GM19240 (cell line): ENCODE measurements around the gene SMOC2.

Experiments used
- DNase-seq: peaks from one replicate; pipeline ENCODE4 v3.0.0; 2011; ENCODE audit warnings: low spot score; ENCODE audit not compliant: insufficient read length

Gene SMOC2

DNA sequence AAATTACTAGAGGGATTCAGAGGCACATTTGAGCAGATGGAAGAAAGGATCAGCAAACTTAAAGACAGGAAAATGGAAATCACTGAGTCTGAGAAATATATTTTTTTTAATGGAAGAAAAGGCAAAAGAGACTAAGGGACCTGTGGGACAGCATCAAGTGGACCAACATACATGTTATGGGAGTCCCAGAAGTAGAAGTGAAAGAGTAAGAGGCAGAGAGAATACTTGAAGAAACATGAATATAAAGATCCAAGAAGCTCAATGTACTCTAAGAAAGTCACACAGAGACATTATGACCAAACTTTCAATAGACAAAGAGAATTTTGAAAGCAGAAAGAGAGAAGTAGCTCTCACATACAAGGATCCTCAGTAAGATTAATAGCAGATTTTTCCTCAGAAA is 39.5 kb downstream of the SMOC2 start:
- DNase-seq: no peak

DNA sequence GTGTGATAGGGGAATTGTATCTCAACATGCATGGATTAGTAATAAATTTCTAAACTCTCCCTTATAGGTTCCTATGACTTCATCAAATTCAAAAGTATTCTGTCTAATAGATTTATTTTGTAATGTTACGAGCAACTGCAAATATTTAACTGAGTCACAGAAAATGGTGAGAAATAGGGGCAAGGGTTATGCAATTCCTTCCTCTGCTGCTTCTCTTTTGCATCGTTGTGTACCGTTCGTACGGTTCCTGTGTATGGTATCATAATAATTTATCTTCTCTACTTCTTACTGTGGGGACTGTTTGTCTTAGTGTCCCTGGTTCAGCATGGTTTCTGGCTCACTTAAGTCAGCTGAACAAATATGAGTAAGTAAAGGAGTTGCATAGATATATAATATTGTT is 44.8 kb downstream of the SMOC2 start:
- no peak for DNase-seq

DNA sequence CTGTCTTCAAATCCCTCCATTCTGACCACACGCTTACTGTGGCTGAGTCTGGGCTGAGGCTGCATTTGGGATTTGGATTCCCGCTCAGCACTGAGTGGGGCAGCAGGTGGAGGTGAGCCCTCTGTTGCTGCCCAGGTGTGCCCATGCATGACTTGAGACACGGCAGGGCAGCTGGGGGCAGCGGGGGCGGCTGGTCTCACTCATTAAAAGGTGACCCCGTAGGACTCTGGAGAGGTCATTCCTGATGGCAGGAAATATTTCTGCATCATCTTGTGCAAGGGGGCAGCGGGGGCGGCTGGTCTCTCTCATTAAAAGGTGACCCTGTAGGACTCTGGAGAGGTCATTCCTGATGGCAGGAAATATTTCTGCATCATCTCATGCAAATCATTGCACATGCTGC is 49.8 kb downstream of the SMOC2 start:
- no peak for DNase-seq

DNA sequence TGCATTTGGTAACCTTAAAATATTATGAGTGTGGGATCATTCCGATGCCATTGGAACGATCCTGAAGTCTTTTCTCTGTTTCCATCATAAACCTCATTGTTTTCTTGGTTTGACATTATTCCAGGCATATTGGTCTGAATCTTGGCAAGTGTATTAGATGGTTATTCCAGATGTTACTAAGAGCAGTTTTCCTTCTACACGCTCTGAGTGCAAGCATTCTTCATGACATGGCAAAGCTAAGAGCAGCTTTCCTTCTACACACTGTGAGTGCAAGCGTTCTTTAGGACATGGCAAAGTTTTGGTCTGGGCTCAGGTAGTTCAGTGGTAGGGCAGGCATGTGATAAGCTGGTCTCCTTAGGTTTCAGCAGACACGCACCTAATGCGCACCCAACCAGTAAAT is 53.0 kb downstream of the SMOC2 start:
- no peak for DNase-seq

DNA sequence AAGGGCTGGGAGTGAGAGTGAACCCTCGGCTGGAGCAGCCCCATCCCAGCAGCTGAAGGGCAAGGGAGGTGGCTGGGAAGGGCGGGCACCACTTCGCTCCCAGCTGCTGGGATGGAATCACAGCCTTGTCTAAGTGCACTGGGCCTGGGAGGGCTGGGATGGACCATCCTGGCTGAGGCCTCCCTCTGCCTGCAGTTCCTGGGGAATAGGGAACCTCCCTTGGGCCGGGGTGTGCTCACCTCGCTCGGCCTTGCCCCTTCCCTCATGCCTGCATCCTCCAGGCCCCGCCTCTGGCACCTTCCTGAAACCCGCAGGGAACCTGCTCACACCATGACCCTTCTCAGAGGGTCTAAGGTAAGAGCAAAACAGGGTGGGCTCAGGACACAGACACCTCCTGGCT is 53.7 kb downstream of the SMOC2 start:
- DNase-seq: no peak

DNA sequence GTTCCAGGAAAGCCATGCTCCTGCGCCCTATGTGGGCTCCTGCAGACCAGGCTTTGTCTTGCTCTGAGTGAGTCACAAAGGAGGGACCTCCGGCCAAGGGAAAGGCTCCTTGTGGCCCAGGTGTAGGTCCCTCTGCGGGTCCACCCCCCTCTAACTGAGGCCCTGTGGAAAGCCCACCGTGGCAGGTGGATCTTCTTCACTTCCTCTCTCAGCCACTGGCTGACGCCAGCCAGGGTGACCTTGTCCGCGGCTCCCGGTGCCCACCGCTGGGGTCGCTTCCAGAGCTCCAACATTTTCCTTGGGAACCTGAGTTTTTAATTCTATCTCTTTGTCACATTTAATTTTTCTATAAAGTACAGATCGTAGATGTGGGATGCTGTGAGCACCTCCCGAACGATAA is 54.1 kb downstream of the SMOC2 start:
- DNase-seq: no peak

DNA sequence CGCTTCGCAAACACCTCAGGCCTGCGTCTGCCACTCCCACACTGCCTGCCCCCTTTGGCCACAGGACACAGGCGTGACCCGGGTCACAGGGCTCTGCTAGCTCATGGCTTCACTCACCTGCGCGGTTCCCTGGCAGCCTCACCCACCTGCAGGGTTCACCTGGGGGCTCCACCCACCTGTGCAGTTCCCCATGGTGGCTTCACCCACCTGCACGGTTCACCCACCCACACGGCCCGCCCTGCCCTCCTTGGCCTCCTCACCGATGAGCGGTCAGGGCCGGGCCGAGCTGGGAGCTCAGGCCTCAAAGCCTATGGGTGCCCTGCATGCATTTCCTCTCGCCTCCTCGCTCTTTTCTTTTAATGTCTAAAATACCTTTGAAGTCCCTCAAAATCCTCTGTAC is 54.7 kb downstream of the SMOC2 start:
- DNase-seq: no peak

DNA sequence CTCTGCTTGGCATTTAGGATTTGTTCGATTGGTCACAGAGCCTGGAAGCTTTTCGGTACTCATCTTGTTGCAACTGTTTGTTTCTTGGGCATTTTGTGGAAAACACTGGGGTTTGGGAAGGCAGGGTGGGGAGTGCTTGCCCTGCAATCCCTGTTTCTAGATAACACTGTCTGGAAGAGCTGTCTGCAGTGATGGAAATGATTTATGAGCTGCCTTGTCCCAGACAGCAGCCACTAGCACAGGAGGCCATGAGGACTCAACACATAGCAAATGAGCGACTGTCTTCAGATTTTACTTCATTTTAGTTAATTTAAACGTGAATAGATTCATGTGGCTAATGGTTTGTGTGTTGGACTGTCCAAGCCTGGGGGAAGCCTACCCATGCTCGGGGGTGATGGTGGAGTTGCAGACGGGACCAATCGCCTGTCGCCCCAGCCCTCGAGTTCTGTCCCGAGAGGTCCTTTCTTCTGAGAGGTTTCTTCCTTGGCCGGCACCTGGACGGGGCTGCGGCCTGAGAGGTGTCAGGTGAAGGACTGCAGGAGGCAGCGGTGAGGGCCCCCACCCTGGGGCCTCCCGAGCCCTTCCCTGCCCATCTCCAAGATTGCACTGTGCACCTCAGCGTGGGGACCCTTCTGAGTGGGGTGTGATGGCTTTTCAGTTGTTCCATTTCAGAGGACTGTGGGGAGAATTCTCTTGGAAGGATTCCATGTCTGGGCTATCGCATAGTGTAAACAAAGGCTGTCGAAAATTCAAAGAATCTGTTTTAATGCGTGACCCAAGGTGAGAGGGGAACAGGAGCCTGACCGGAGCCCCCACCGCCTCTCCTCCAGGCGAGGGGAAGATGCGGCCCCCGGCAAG is 55.4 kb downstream of the SMOC2 start:
- no peak for DNase-seq

DNA sequence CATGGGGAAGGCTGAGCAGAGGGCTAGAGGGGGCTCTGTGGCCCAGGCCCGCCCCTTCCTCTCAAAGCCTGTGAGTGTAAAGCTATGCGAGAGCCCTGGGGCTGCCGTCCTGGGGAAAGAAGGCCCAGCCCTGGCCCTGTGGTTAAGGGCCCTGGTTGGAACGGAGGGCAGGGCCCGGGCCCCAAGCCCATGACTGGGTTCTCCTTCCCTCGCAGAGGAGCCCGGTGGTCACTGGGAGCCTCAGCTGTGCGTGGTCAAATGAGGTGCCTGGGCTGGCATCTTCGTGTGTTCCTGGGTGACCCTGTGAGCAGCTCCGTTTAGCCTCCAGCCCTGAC is 56.0 kb downstream of the SMOC2 start:
- no peak for DNase-seq

DNA sequence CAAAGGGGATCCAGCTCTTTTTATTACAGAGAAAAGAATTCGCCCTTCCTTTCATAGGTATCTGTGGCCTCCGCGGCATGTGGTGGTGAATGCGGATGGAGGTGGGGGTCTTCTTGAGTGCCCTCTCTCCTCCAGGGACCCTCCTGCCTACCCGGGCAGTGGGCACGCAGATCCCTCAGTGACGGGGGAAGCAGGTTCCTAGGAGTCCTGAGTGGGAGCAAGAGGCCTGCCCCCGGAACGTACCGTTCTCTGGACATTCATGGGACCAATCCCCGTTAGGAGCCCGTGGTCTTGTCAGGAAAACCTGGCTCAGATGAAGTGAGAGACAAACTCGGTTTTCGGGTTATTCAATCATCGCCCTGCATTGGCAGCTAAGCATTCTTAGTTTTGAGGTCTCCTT is 56.4 kb downstream of the SMOC2 start:
- no peak for DNase-seq

DNA sequence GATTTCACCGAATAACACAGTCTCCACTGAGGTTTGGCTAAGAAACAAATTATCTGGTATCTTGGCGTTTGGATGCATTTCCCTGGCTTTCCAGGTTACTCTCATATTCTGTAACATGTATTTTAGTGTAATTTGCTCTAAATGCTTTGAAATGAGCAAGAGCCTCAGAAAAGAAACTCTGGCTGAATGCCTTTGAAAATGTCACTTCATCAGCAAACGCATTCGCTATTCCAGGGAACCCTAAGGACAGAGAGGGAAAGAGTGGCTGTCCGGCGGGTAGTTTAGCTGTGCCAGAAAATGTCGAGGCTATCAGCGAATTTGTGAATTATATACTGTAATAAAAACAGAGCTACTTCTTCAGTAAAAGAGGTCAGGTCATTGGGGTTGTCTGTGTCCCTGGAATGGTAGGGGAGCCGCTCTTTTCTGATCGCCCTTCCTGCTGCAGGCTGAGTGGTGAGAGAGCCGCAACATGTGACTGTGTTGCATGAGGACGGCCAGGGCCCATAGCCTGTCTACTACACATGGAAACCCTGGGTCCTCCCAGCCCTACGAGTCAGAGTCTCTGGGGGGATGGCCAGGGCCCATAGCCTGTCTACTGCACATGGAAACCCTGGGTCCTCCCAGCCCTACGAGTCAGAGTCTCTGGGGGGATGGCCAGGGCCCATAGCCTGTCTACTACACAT is 57.3 kb downstream of the SMOC2 start:
- no peak for DNase-seq

DNA sequence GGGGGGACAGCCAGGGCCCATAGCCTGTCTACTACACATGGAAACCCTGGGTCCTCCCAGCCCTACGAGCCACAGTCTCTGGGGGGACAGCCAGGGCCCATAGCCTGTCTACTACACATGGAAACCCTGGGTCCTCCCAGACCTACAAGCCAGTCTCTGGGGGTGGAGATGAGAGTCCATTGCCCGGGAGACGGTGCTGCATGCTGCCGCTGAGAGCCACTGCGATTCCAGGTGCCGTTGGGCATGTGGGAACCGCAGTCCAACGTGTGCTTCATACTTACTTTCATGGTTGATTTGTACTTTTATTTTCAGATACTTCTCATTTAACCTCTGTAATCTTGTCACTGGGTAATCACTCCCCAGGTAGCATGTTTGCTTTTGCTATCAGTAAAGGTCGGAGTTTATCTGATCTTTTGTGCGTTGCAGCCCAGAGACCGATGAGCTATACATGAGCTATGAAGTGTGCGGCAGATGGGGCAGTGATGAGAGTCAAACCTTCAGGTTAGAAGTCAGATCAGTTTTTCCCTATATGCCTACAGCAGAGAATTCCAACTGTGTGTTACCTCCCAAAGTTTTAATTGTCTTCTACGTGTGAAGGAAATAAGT is 58.2 kb downstream of the SMOC2 start:
- no peak for DNase-seq

DNA sequence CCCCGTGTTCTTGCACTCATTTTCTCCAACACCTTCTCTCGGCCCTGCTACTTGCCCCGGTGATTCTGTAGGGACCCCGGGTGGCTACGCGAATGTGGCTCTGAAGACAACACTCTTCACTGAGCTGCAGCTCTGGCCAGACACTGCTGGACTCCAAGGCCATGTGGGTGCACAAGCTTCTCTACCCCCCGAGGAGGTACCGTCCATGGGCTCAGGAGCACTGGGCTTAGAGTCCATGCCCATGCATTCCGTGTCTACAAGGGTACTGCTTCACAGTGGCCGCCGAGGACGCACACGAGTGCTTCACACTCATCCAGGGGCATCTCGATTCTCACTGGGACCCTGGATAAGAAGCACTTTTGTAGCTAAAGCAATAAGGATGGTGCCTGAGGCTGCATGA is 59.5 kb downstream of the SMOC2 start:
- no peak for DNase-seq

DNA sequence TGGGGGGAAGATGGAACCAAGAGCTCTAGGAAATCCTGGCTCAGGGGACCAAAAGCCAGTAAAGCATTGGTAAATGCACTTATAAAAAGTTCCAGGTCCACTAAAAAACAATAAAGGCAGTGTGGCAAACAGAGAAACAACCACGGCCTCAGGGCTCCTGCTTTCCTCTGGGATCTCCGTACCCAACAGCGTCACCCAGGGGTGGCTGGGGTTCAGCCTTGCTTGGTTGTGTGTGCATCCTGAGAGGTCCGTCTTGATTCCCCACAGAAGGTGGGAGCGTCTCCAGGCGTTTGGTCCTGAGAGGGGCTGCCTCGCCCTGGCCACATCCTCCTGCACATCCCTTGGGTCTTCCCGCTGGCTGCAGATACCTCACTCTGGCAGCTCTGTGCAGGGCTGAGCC is 60.6 kb downstream of the SMOC2 start:
- DNase-seq: no peak

DNA sequence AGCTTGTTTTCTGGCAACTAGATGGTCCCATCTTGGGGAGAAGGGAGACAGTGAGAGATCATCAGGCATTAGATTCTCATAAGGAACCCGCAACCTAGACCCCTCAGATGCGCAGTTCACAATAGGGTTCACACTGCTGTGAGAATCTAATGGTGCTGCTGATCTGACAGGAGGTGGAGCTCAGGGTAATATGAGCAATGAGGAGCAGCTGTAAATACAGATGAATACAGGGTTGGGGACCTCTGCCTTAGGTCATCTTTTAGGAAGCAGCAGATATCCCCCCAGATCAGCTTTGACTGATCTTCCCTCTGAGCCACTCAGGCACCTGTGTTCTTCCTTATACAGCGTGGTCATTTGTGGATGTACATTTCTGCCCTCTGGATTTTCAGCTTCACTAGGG is 63.4 kb downstream of the SMOC2 start:
- no peak for DNase-seq

DNA sequence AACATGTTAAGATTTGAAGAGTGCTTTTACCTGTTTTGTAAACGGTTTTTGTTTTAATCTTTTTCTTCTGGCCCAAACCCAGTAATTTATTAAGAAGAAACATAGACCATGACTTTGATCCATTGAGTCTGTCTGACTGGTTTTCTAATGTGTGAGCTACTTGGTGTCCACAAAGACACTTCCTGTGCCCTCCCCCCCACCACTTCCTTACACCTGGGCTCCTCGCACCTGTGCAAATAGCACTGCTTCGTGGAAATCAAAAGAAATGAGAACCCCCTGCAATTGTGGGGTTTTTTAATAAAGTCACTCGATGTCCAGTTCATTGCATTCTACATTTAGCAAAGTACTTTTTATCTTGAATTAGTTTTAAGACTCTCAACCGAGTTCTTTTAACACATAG is 65.5 kb downstream of the SMOC2 start:
- DNase-seq: no peak

DNA sequence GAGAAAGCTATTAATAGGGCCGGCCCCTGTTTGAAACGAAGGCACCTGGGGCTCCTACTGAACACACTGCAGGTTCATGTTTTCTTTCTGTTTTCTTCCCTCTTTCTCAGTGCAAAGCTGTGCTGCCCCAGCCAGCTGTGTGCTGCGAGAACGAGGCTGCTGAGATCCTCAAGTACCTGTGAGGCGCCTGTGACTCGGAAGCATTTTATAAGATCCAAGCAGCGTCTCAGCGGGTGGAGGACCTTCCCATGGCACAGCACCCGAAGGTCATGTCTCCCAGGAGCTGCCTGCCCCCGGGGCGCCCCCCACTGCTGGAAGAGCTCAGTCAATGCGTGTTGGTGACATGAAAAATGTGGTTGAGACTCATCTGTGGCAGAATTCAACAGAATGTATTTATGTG is 66.3 kb downstream of the SMOC2 start:
- no peak for DNase-seq

DNA sequence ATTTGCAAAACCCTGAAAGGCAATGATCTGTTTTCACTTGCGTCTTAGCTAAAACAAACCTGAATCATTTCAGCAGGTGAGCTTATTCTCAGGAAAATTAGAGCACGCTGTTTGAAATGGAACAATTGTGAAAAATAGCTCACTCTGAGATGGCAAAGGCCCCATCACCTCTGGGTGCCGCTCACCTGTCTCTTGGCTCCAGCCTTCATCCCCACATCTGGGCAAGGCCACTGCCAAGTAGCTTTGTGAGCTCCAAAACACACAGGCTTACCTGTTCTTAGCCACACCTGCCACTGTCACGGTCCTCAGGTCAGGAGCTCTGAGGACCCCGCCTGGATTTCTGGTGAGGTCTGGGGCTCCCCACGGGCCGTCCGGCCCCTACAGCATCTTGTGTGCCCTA is 66.7 kb downstream of the SMOC2 start:
- DNase-seq: no peak

DNA sequence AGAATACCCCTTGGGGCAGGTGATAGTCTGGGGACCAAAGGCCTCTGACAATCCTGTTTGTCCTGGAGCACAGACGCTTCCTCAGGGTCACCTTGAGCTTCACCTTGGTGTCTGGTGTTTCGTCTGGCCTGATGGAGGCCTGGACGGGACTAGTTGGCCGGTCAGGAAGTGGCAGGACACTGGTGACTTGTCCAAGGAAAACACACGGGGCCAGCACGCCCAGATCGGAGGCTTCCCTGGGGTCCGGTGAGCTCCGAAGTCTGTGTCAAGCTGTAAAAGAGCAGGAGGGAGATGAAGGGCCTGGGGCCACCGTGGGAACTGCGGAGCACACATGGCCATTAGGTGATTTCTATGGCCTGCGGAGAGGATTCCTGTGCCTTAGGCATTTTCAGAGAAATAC is 67.9 kb downstream of the SMOC2 start:
- DNase-seq: no peak

DNA sequence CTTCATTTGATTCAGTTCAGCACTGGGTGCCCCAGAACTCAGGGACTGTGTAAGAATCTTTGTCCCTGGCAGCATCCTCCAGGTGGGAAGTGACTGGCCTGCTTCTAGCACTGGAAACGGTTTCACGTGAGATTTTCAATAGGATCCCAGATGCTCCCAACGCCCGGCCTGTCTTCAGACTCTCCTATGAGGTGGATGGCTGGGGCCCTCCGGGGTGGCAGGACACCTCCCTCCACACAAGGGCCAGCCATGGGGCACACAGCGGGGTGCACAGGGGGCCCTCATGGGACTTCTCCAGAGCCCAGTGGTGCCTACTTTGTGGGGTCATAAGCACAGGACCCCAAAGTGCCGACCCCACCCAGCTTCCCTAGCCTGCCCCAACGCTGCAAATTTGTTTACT is 72.8 kb downstream of the SMOC2 start:
- no peak for DNase-seq

DNA sequence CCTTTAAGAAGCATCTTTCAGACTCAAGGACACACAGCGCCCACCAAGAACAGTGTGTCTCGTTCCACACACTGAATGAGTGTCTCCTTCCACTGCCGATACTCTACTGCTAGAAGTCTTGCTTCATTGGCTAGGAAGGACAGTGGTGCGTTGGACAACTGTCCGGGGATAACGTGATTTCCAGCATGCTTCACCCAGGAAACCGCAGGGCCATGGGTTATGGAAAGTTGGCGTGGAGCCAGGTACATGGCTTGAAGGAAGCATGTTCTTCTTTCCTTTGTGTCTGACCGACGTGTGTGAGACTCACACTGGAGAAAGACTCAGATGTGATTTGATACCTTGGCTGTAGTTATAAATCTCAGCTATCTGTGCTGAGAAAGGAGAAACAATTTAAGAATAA is 73.2 kb downstream of the SMOC2 start:
- no peak for DNase-seq

DNA sequence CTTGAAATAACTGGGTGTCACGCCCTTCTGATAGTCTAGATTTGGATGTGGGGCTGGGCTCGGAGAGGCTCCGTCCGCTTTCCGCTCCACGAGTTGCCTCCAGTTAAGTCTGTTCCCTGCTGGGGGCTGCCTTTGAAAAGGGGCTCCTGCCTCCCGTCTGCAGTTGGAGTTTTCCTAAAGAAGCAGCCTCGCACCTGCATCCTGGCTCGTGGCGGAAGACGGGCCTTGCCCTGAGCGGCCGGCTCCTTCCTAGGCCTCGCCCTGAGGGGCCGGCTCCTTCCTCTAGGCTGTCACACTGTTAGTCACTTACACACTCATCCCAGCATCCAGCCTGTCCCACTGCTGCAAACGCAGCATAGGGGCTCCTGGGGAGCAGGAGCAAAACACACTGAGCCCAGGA is 74.4 kb downstream of the SMOC2 start:
- no peak for DNase-seq
